ENCODE measurements around the gene SERPINI2.

The SERPINI2 gene

DNA sequence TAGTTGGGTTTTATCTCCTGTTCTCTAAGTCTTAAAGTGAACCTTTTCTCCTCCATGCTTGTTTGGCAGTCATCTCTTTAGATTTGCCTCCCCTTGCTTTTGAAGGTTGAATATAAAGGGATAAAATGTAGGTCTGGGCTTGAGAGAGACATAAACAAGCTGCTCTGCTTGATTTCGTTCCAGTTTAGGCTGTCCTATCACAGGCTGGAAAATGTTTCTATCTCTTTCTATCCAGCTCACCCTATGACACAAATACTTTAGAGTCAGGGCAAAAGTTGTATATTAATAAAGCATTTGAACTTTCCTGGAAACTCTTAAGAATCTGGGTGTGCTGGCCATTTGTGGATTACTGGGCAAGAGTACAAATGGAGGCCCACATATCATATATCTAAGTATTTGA lies 64.2 kb downstream of the SERPINI2 start (continued):
- TF ChIP-seq, protein P1, sequence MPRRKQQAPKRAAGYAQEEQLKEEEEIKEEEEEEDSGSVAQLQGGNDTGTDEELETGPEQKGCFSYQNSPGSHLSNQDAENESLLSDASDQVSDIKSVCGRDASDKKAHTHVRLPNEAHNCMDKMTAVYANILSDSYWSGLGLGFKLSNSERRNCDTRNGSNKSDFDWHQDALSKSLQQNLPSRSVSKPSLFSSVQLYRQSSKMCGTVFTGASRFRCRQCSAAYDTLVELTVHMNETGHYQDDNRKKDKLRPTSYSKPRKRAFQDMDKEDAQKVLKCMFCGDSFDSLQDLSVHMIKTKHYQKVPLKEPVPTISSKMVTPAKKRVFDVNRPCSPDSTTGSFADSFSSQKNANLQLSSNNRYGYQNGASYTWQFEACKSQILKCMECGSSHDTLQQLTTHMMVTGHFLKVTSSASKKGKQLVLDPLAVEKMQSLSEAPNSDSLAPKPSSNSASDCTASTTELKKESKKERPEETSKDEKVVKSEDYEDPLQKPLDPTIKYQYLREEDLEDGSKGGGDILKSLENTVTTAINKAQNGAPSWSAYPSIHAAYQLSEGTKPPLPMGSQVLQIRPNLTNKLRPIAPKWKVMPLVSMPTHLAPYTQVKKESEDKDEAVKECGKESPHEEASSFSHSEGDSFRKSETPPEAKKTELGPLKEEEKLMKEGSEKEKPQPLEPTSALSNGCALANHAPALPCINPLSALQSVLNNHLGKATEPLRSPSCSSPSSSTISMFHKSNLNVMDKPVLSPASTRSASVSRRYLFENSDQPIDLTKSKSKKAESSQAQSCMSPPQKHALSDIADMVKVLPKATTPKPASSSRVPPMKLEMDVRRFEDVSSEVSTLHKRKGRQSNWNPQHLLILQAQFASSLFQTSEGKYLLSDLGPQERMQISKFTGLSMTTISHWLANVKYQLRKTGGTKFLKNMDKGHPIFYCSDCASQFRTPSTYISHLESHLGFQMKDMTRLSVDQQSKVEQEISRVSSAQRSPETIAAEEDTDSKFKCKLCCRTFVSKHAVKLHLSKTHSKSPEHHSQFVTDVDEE (CRISPR knock-in tag; IDR thresholded peaks at IDR 0.05): no peak

DNA sequence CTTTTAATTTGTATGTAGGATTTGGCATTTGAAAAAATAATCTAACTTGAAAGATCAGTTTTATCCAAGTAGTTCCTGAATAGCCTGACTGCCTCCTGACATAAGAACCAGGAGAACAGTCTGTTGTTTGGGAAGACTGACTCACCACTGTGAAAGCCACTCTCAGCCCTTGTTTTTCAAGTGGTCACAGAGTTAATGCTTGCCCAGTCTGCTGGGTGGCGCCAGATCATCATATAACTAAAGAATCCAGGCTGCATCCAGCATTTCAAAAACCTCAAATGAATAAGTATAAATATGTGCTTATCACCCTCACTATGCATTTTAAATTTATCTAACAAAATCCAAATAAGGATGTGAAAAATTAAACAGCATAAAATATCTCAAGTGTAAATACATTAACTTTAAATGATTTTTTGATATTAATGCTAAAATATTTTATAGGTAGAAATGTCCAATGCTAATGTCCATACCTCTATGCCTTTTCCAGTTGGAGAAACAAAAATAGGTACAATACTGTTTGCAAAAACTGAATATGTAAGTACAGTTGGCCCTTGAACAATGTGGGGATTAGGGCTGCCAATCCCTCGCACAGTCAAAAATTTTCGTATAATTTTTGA lies 66.9 kb downstream of the SERPINI2 start:
- ATAC-seq: peak; percentile 98

DNA sequence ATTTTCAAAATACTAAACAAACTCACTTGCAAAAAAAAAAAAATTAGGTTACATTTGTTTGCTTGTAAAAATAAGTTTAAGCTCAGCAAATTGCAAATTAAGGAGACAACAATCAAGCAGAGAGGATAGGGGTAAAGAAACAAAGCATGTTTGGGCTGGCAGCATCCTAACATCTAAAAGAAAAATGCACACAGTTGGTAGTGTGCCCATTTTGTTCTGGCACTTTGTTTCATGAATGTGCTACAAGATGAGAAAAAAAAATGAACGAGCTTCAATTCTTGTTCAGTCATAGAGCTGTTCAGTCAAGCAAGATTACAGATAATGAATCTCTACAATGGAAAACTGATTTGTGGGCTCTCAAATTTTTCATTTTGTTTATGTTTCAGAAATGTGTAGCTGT lies 76.0 kb downstream of the SERPINI2 start:
- no peak for ATAC-seq
- TF ChIP-seq ZNF8 (CRISPR knock-in tag; IDR thresholded peaks at IDR 0.05) (no peak), OSR1 (CRISPR knock-in tag; IDR thresholded peaks at IDR 0.05) (no peak), TCF4 (CRISPR knock-in tag; IDR thresholded peaks at IDR 0.05; ENCODE audit: borderline replicate concordance) (no peak), ESRRG (CRISPR knock-in tag; IDR thresholded peaks at IDR 0.05) (no peak), RARB (CRISPR knock-in tag; IDR thresholded peaks at IDR 0.05) (no peak)
- TF ChIP-seq, protein P2, sequence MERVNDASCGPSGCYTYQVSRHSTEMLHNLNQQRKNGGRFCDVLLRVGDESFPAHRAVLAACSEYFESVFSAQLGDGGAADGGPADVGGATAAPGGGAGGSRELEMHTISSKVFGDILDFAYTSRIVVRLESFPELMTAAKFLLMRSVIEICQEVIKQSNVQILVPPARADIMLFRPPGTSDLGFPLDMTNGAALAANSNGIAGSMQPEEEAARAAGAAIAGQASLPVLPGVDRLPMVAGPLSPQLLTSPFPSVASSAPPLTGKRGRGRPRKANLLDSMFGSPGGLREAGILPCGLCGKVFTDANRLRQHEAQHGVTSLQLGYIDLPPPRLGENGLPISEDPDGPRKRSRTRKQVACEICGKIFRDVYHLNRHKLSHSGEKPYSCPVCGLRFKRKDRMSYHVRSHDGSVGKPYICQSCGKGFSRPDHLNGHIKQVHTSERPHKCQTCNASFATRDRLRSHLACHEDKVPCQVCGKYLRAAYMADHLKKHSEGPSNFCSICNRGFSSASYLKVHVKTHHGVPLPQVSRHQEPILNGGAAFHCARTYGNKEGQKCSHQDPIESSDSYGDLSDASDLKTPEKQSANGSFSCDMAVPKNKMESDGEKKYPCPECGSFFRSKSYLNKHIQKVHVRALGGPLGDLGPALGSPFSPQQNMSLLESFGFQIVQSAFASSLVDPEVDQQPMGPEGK (CRISPR knock-in tag; IDR thresholded peaks at IDR 0.05; ENCODE audit: borderline replicate concordance): no peak
- TF ChIP-seq, protein P3, sequence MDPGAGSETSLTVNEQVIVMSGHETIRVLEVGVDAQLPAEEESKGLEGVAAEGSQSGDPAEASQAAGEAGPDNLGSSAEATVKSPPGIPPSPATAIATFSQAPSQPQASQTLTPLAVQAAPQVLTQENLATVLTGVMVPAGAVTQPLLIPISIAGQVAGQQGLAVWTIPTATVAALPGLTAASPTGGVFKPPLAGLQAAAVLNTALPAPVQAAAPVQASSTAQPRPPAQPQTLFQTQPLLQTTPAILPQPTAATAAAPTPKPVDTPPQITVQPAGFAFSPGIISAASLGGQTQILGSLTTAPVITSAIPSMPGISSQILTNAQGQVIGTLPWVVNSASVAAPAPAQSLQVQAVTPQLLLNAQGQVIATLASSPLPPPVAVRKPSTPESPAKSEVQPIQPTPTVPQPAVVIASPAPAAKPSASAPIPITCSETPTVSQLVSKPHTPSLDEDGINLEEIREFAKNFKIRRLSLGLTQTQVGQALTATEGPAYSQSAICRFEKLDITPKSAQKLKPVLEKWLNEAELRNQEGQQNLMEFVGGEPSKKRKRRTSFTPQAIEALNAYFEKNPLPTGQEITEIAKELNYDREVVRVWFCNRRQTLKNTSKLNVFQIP (CRISPR knock-in tag; IDR thresholded peaks at IDR 0.05; ENCODE audit: borderline replicate concordance, low read depth): no peak

More for the DNA sequence above, 66.9 kb downstream of the SERPINI2 start:
- TF ChIP-seq OSR1 (CRISPR knock-in tag; IDR thresholded peaks at IDR 0.05): no peak

DNA sequence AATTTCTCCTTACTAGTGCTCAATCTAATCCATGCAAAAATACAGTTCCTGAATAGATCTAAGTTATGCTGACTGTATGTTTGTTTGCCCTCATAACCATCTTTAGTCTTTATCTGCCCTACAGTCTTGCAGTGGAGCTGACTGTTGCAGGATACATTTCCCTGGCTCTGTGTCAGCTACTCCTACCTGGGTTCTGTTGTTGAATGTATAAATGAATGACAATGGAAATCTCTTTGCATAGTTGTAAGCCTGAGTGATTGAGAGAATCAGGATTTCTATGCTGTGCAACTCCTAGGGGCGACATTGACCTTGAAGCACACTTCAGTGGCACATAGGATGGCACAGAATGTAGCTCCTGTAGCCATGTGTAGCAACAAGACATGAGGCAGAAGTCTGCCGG lies 77.8 kb downstream of the SERPINI2 start:
- ATAC-seq: no peak
- TF ChIP-seq PPARA (CRISPR knock-in tag; IDR thresholded peaks at IDR 0.05; ENCODE audit: borderline replicate concordance) (no peak), ZFP30 (CRISPR knock-in tag; IDR thresholded peaks at IDR 0.05) (no peak), RARB (CRISPR knock-in tag; IDR thresholded peaks at IDR 0.05) (no peak), SNAI2 (CRISPR knock-in tag; IDR thresholded peaks at IDR 0.05) (no peak), OSR1 (CRISPR knock-in tag; IDR thresholded peaks at IDR 0.05) (no peak), ESRRG (CRISPR knock-in tag; IDR thresholded peaks at IDR 0.05) (no peak), CSDC2 (CRISPR knock-in tag; IDR thresholded peaks at IDR 0.05) (no peak), ZNF70 (CRISPR knock-in tag; IDR thresholded peaks at IDR 0.05) (no peak), BACH2 (CRISPR knock-in tag; IDR thresholded peaks at IDR 0.05; ENCODE audit: borderline replicate concordance) (no peak), ZFP3 (CRISPR knock-in tag; IDR thresholded peaks at IDR 0.05) (no peak), TOX (CRISPR knock-in tag; IDR thresholded peaks at IDR 0.05; ENCODE audit: borderline replicate concordance) (no peak)
- TF ChIP-seq, protein P1 (CRISPR knock-in tag; IDR thresholded peaks at IDR 0.05): no peak

DNA sequence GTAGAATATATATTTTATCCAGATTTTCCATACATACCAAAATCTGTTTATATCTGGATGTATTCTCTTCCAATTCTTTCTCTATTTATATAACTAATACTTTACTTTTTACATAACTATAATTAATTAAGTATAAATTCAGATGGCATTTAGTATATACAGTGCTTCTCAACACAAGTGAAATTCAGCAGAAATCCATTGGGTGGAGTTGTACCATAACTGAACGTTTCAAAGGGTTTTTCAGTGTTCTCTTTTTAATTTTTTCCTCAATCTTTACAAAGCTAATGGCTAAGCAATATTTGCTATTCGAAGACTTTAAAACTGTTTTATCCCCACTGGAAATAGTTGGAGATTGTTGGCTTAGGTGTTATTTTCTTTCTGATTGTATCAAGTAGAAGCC lies 79.8 kb downstream of the SERPINI2 start:
- ATAC-seq: no peak
- TF ChIP-seq, protein P2 (CRISPR knock-in tag; IDR thresholded peaks at IDR 0.05; ENCODE audit: borderline replicate concordance): no peak
- TF ChIP-seq BACH2 (CRISPR knock-in tag; IDR thresholded peaks at IDR 0.05; ENCODE audit: borderline replicate concordance): no peak
- TF ChIP-seq ZNF8 (CRISPR knock-in tag; IDR thresholded peaks at IDR 0.05): no peak
- TF ChIP-seq, protein P1 (CRISPR knock-in tag; IDR thresholded peaks at IDR 0.05): no peak
- no peak for TF ChIP-seq OSR1 (CRISPR knock-in tag; IDR thresholded peaks at IDR 0.05)
- no peak for TF ChIP-seq RARB (CRISPR knock-in tag; IDR thresholded peaks at IDR 0.05)
- no peak for TF ChIP-seq ARNTL (CRISPR knock-in tag; IDR thresholded peaks at IDR 0.05; ENCODE audit: borderline replicate concordance, low read depth)
- TF ChIP-seq ISL1 (CRISPR knock-in tag; IDR thresholded peaks at IDR 0.05): no peak
- no peak for TF ChIP-seq ZNF565 (CRISPR knock-in tag; conservative IDR thresholded peaks at IDR 0.05; ENCODE audit: low read depth)
- TF ChIP-seq CSDC2 (CRISPR knock-in tag; IDR thresholded peaks at IDR 0.05): no peak
- no peak for TF ChIP-seq ZC3H10 (CRISPR knock-in tag; IDR thresholded peaks at IDR 0.05)

All from SK-N-SH treated with all-trans-retinoic acid at 6 μM for 48 hours (cell line).